HepG2 (cell line): ENCODE results near the gene CORO7. TPM values are rescaled to one million over a fixed set of nuclear protein-coding genes. Genes with fewer than 3 reads are reported as not detected.

Source experiments
- ATAC-seq: fragments of 200-7000 bp; cut with Tn5 transposase; 3 replicates; pipeline ENCODE4 v1.9.1; 2020; ENCODE audit warnings: mild to moderate bottlenecking, moderate library complexity
- BruUV-seq: library from RNA; stranded (reverse); fragments of 400-500 nt; replicated peaks from 2 replicates; lab custom pipeline; 2021; lab: Mats Ljungman, UMichigan
- CTCF ChIA-PET: fragments of 300-600 bp; formaldehyde crosslinking; extraction: SDS; loops from one replicate; lab custom pipeline; 2021; ENCODE audit warnings: low total read pairs, inconsistent platforms, low intra/inter-chr PET ratio; lab: Yijun Ruan, JAX
- POLR2A ChIA-PET: fragments of 350-600 bp; sonication (Branson Sonifier 250); formaldehyde crosslinking; loops from one replicate; lab custom pipeline; 2020; ENCODE audit warnings: antibody characterized with exemption, inconsistent platforms; lab: Yijun Ruan, JAX
- DNase-seq: peaks from one replicate; pipeline ENCODE4 v3.0.0-alpha.2; 2015; ENCODE audit warnings: low spot score
- FAIRE-seq: peaks from 3 replicates; lab custom pipeline; 2011; peaks lifted over from hg19 to GRCh38; lab: Jason Lieb, UNC
- H2AFZ ChIP-seq: one replicate; pipeline ENCODE4 v1.6.1; 2011; ENCODE audit warnings: low read length, inconsistent platforms
- H3K27ac ChIP-seq: fragments of 300-600 bp; 3 replicates; pipeline ENCODE4 v1.8.0; 2011; ENCODE audit warnings: mixed run types, mild to moderate bottlenecking, mixed read lengths, low read length, inconsistent platforms; ENCODE audit not compliant: insufficient read depth; ENCODE audit errors: extremely low read length
- H3K27me3 ChIP-seq, 2 experiments: fragments of 200-600 bp in 1 of 2; 2 replicates in 1 of 2; 3 replicates in 1 of 2; pipeline versions ENCODE4 v1.6.0 to v1.8.0; 2011; ENCODE audit warnings: low read length in 2 of 2, mild to moderate bottlenecking in 2 of 2, moderate library complexity in 2 of 2, inconsistent platforms in 1 of 2; ENCODE audit not compliant: insufficient read depth in 2 of 2, control insufficient read depth in 1 of 2
- H3K36me3 ChIP-seq, 2 experiments: fragments of 200-600 bp in 1 of 2; replicated peaks in 1 of 2; 2 replicates in 1 of 2; 3 replicates in 1 of 2; pipeline versions ENCODE4 v1.5.1 to v1.8.0; 2011; ENCODE audit warnings: low read length in 2 of 2, inconsistent platforms in 1 of 2; ENCODE audit not compliant: insufficient read depth in 2 of 2, control insufficient read depth in 1 of 2
- H3K4me1 ChIP-seq: 2 replicates; pipeline ENCODE4 v1.5.1; 2012; ENCODE audit warnings: low read length, inconsistent platforms; ENCODE audit not compliant: insufficient read depth
- H3K4me2 ChIP-seq: 2 replicates; pipeline ENCODE4 v1.6.0; 2011; ENCODE audit warnings: low read depth, low read length, inconsistent platforms
- H3K4me3 ChIP-seq, 3 experiments: fragments of 200-600 bp in 1 of 3; sonication (generic), shearing (Covaris generic) in 1 of 3; replicated peaks in 1 of 3; 2 replicates each; pipeline ENCODE4 v1.5.1; 2011 to 2016; ENCODE audit warnings: low read length in 3 of 3, inconsistent platforms in 2 of 3, low read depth in 2 of 3, mild to moderate bottlenecking in 2 of 3, control low read depth in 1 of 3, mixed read lengths in 1 of 3; ENCODE audit not compliant: insufficient read depth in 1 of 3
- H3K79me2 ChIP-seq: one replicate; pipeline ENCODE4 v1.6.1; 2011; ENCODE audit warnings: low read length, inconsistent platforms; ENCODE audit not compliant: insufficient read depth
- H3K9ac ChIP-seq: 2 replicates; pipeline ENCODE4 v1.6.0; 2011; ENCODE audit warnings: mild to moderate bottlenecking, low read depth, low read length, inconsistent platforms; ENCODE audit not compliant: insufficient read depth
- H3K9me3 ChIP-seq: 2 replicates; pipeline ENCODE4 v1.5.1; 2012; ENCODE audit warnings: mild to moderate bottlenecking, low read length
- H4K20me1 ChIP-seq: 2 replicates; pipeline ENCODE4 v1.6.0; 2011; ENCODE audit warnings: inconsistent platforms, mild to moderate bottlenecking, low read length, moderate library complexity; ENCODE audit not compliant: insufficient read depth
- ATF7 ChIP-seq, 2 experiments: fragments of 450-650 bp in 1 of 2; sonication (generic) in 1 of 2; formaldehyde crosslinking in 1 of 2; IDR thresholded peaks; 2 replicates each; pipeline versions ENCODE4 v1.4.0 to v1.6.1; 2016 to 2020; ENCODE audit warnings: antibody characterized with exemption in 1 of 2, mild to moderate bottlenecking in 1 of 2, missing genetic modification reagents in 1 of 2
- ATF7-NPFF ChIP-seq: sonication (generic); formaldehyde crosslinking; IDR thresholded peaks from 2 replicates; pipeline ENCODE4 v1.8.1; 2023; ENCODE audit warnings: mild to moderate bottlenecking, low read depth, missing genetic modification reagents, moderate library complexity
- FOXP1 ChIP-seq, 2 experiments: fragments of 450-650 bp in 1 of 2; IDR thresholded peaks; 2 replicates each; pipeline ENCODE4 v1.6.1; 2017 to 2018; ENCODE audit warnings: antibody characterized with exemption in 1 of 2
- MTERF4 ChIP-seq: sonication (generic); formaldehyde crosslinking; IDR thresholded peaks from 2 replicates; pipeline ENCODE4 v1.8.0; 2023; ENCODE audit warnings: mild to moderate bottlenecking, missing genetic modification reagents
- NPAS2 ChIP-seq: sonication (generic); formaldehyde crosslinking; IDR thresholded peaks from 2 replicates; pipeline ENCODE4 v1.8.0; 2022; ENCODE audit warnings: mild to moderate bottlenecking, missing genetic modification reagents, borderline replicate concordance
- POLR2A ChIP-seq, 2 experiments: IDR thresholded peaks; 2 replicates each; pipeline ENCODE4 v1.6.1; 2011; ENCODE audit warnings: low read depth in 2 of 2, low read length in 2 of 2, mild to moderate bottlenecking in 1 of 2, moderate library complexity in 1 of 2; ENCODE audit not compliant: insufficient read depth in 1 of 2
- PRMT3 ChIP-seq: sonication (generic); formaldehyde crosslinking; IDR thresholded peaks from 2 replicates; pipeline ENCODE4 v1.8.1; 2022; ENCODE audit warnings: low read depth, mild to moderate bottlenecking, moderate library complexity, missing genetic modification reagents, borderline replicate concordance
- RFXAP ChIP-seq: sonication (generic); formaldehyde crosslinking; IDR thresholded peaks from 2 replicates; pipeline ENCODE4 v1.4.0; 2020; ENCODE audit warnings: missing genetic modification reagents, borderline replicate concordance
- TBP ChIP-seq: sonication (generic); formaldehyde crosslinking; IDR thresholded peaks from 2 replicates; pipeline ENCODE4 v1.5.0; 2020; ENCODE audit warnings: missing genetic modification reagents
- ZFX ChIP-seq: sonication (generic); formaldehyde crosslinking; IDR thresholded peaks from 2 replicates; pipeline ENCODE4 v1.4.0; 2020; ENCODE audit warnings: mild to moderate bottlenecking, low read depth, missing genetic modification reagents, moderate library complexity
- ZNF225 ChIP-seq: sonication (generic); formaldehyde crosslinking; IDR thresholded peaks from 2 replicates; pipeline ENCODE4 v1.4.0; 2020; ENCODE audit warnings: mild to moderate bottlenecking, missing genetic modification reagents
- ZNF256 ChIP-seq: sonication (generic); formaldehyde crosslinking; conservative IDR thresholded peaks from 2 replicates; pipeline ENCODE4 v1.4.0; 2020; ENCODE audit warnings: missing genetic modification reagents
- ZNF543 ChIP-seq: sonication (generic); formaldehyde crosslinking; IDR thresholded peaks from 2 replicates; pipeline ENCODE4 v1.4.0; 2020; ENCODE audit warnings: mild to moderate bottlenecking, missing genetic modification reagents
- ZNF572 ChIP-seq: sonication (generic); formaldehyde crosslinking; IDR thresholded peaks from 2 replicates; pipeline ENCODE4 v1.5.1; 2020; ENCODE audit warnings: mild to moderate bottlenecking, missing genetic modification reagents
- ZNF639 ChIP-seq: conservative IDR thresholded peaks from 2 replicates; pipeline ENCODE4 v1.6.1; 2018; ENCODE audit warnings: missing genetic modification reagents
- ZNF772 ChIP-seq: sonication (generic); formaldehyde crosslinking; IDR thresholded peaks from 2 replicates; pipeline ENCODE4 v1.5.0; 2020; ENCODE audit warnings: mild to moderate bottlenecking, missing genetic modification reagents
- ZNF850 ChIP-seq: sonication (generic); formaldehyde crosslinking; conservative IDR thresholded peaks from 2 replicates; pipeline ENCODE4 v1.9.0; 2021; ENCODE audit warnings: mild to moderate bottlenecking, missing genetic modification reagents
- WGBS: methylation state at CpG from one replicate; pipeline ENCODE4 v1.1.6; 2017; ENCODE audit warnings: low lambda C conversion rate; 5-methylcytosine and 5-hydroxymethylcytosine counted together
- in situ Hi-C: cut with HindIII; loops from 2 replicates; pipeline ENCODE4 v1.10.0; 2017; ENCODE audit warnings: low pct_unique_long_range_greater_than_20kb; ENCODE audit not compliant: extremely low pct_ligation_motif_present
- intact Hi-C: fragments of 100-400 bp; cut with micrococcal nuclease; formaldehyde crosslinking; loops from one replicate; pipeline ENCODE4 v1.10.0; 2022; ENCODE audit not compliant: unreplicated experiment
- polyA plus RNA-seq, 8 experiments: library from polyadenylated mRNA; depleted of rRNA in 3 of 8; stranded (reverse) in 7 of 8; unstranded in 1 of 8; fragments of >200 nt; fragmentation: Illumina TruSeq in 4 of 8; extraction: Trizol in 4 of 8; gene quantifications; 2 replicates each; pipeline versions ENCODE4 v1.2.1 to v1.2.3, GENCODE V29; 2011 to 2016; ENCODE audit warnings: low read depth in 4 of 8, missing spikeins in 1 of 8, mixed read lengths in 1 of 8; ENCODE audit not compliant: insufficient read depth in 1 of 8
- total RNA-seq, 5 experiments: library from RNA; depleted of rRNA; stranded (reverse); fragments of >200 nt; fragmentation: Illumina TruSeq; extraction: Trizol; gene quantifications; 2 replicates each; pipeline ENCODE4 v1.2.3, GENCODE V29; 2016; ENCODE audit warnings: low read depth in 1 of 5
- TF ChIP-seq, protein P1 (sequence below): IDR thresholded peaks from 2 replicates; pipeline ENCODE4 v1.6.1; 2016; ENCODE audit warnings: low read depth, borderline replicate concordance
- TF ChIP-seq, protein P2 (sequence below): sonication (generic); formaldehyde crosslinking; conservative IDR thresholded peaks from 2 replicates; pipeline ENCODE4 v1.5.0; 2020; ENCODE audit warnings: missing genetic modification reagents

CORO7 gene
- total and polyA plus RNA-seq, 2 of the 13 experiments (the other 11 are each of a cell fraction or from before 2014, with no cell fraction given) = 9.9 to 14.3 TPM

- TF ChIP-seq NPAS2 (no peak), ZNF639 (CRISPR knock-in tag) (no peak), ZNF850 (CRISPR knock-in tag) (no peak), ATF7-NPFF (CRISPR knock-in tag) (no peak)
Measured at GRCh38 chr16:4419402-4419959, 3.1 kb upstream of the CORO7 start (continued).

- POLR2A ChIA-PET = interaction anchor here (0.8 to 1.8 kb wide), 8 partner anchors 10 to 144 kb away, joined by 3 to 8 read pairs (median 5); partner anchors contain the start of genes DNAJA3 and HMOX2
- Histone ChIP-seq H3K27ac (peak overlapping the region; percentile 65), H3K4me1 (peaks cover 33% of the 10 kb centered on the region), H3K9me3 (no peaks in the 10 kb centered on the region), H3K36me3 (peaks cover 4% of the 10 kb centered on the region in 2 experiments; a peak in 3 of 5 replicates), H4K20me1 (no peaks in the 10 kb centered on the region), H3K4me2 (peak overlapping the region; percentile 100), H3K27me3 (no peaks in the 10 kb centered on the region; a peak in 1 of 5 replicates), H3K4me3 (peak overlapping the region; percentile 62 to 84 (median 83)), H3K9ac (peak overlapping the region; percentile 80), H2AFZ (no peak overlapping the region), H3K79me2 (peaks cover 14% of the 10 kb centered on the region)
- in situ Hi-C loops (no loop called here), intact Hi-C loops (no loop called here)
- CTCF ChIA-PET = no interaction called here
- BruUV-seq = no TSS peak
- FAIRE-seq (no peak), ATAC-seq (peak; percentile 56), DNase-seq (peak; percentile 16)
- 0% methylated on average over 6 of the region's 44 CpGs for WGBS
- TF ChIP-seq TBP (CRISPR knock-in tag) = no peak
- TF ChIP-seq, protein P1, sequence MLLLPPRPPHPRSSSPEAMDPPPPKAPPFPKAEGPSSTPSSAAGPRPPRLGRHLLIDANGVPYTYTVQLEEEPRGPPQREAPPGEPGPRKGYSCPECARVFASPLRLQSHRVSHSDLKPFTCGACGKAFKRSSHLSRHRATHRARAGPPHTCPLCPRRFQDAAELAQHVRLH (CRISPR knock-in tag) = no peak
- TF ChIP-seq ZNF543 = no peak
- TF ChIP-seq MTERF4 (CRISPR knock-in tag) = no peak
- TF ChIP-seq ZNF572 (CRISPR knock-in tag) = peak; percentile 56; the same call in 1 of the 2 replicates
- TF ChIP-seq ZNF225 (CRISPR knock-in tag) = no peak; the same call in 1 of the 2 replicates
- peak; percentile 61; the same call in 1 of the 2 replicates for TF ChIP-seq ZFX (CRISPR knock-in tag)
- TF ChIP-seq ZNF256 = no peak
- no peak for TF ChIP-seq POLR2A (IDR thresholded peaks at IDR 0.05; ENCODE audit: insufficient read depth in 1 of 2, low read depth in 2 of 2, low read length in 2 of 2)
- no peak for TF ChIP-seq RFXAP
- TF ChIP-seq FOXP1 (IDR thresholded peaks at IDR 0.05) = no peak
- TF ChIP-seq FOXP1 (CRISPR knock-in tag; IDR thresholded peaks at IDR 0.05) = no peak
- TF ChIP-seq ZNF772 (CRISPR knock-in tag) = 0 out of 2 replicates have a peak, but pooled peaks have one; percentile 5
- TF ChIP-seq ATF7 (IDR thresholded peaks at IDR 0.05) = no peak
- no peak for TF ChIP-seq ATF7 (CRISPR knock-in tag; IDR thresholded peaks at IDR 0.05)
- TF ChIP-seq, protein P2, sequence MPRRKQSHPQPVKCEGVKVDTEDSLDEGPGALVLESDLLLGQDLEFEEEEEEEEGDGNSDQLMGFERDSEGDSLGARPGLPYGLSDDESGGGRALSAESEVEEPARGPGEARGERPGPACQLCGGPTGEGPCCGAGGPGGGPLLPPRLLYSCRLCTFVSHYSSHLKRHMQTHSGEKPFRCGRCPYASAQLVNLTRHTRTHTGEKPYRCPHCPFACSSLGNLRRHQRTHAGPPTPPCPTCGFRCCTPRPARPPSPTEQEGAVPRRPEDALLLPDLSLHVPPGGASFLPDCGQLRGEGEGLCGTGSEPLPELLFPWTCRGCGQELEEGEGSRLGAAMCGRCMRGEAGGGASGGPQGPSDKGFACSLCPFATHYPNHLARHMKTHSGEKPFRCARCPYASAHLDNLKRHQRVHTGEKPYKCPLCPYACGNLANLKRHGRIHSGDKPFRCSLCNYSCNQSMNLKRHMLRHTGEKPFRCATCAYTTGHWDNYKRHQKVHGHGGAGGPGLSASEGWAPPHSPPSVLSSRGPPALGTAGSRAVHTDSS (CRISPR knock-in tag) = no peak
- TF ChIP-seq PRMT3 (CRISPR knock-in tag) = no peak
Measured at GRCh38 chr16:4415538-4416199, 727 bp downstream of the CORO7 start.
